ENCODE results near the gene GNA12. TPM values are rescaled to one million over a fixed set of nuclear protein-coding genes. Genes with fewer than 3 reads are reported as not detected.

The GNA12 gene
- total and polyA plus RNA-seq, 9 of the 15 experiments (the other 6 are each of a cell fraction or from before 2014, with no cell fraction given), result 0.65 to 32.7 (median 9.6) TPM

DNA sequence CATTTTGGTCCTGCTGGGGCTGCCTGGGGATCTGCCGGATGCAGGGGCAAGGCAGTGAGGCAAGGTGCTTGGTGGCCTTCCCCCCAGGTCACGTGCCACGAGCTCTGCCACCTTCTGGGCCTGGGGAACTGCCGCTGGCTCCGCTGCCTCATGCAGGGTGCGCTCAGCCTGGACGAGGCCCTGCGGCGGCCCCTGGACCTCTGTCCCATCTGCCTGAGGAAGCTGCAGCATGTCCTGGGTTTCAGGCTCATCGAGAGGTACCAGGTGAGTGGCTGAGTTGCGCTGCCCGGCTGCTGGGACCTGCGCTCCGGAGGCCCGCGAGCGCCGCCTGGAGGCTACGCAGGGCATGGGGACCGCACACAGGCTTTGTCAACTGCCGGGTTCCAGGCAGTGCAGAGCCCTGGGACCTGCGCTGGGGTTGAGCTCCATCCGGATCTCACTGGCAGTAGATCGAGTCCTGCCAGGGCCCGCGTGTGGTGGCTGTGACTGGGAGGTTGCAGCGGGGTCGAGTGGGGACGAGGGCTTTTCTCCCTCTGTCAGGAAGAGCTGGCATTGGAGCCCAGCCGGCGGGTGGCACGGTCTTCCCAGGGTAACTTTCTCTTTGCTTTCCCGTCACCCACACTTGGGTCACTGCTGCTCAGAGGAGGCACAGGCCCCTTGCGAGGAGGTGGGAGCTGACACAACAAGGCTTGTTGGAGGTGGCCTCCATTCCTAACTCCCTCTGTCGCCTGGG lies 134.4 kb downstream of the GNA12 start (continued):
- TF ChIP-seq ZSCAN29 (IDR thresholded peaks at IDR 0.05), result no peak
- TF ChIP-seq, protein P1, sequence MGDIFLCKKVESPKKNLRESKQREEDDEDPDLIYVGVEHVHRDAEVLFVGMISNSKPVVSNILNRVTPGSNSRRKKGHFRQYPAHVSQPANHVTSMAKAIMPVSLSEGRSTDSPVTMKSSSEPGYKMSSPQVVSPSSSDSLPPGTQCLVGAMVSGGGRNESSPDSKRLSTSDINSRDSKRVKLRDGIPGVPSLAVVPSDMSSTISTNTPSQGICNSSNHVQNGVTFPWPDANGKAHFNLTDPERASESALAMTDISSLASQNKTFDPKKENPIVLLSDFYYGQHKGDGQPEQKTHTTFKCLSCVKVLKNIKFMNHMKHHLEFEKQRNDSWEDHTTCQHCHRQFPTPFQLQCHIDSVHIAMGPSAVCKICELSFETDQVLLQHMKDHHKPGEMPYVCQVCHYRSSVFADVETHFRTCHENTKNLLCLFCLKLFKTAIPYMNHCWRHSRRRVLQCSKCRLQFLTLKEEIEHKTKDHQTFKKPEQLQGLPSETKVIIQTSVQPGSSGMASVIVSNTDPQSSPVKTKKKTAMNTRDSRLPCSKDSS (IDR thresholded peaks at IDR 0.05; ENCODE audit: low read depth, partially characterized antibody), result no peak
- no peak for TF ChIP-seq RBM39 (optimal IDR thresholded peaks at IDR 0.05; ENCODE audit: low read depth, low read length)
- TF ChIP-seq BACH1 (tag; IDR thresholded peaks at IDR 0.05), result no peak
- no peak for TF ChIP-seq EHMT2 (IDR thresholded peaks at IDR 0.05)
- TF ChIP-seq ZNF699 (CRISPR knock-in tag; IDR thresholded peaks at IDR 0.05; ENCODE audit: insufficient replicate concordance), result no peak
- no peak for TF ChIP-seq POLR2A (conservative IDR thresholded peaks at IDR 0.05)
- TF ChIP-seq IRF2 (CRISPR knock-in tag; IDR thresholded peaks at IDR 0.05), result no peak
- TF ChIP-seq, protein P2, sequence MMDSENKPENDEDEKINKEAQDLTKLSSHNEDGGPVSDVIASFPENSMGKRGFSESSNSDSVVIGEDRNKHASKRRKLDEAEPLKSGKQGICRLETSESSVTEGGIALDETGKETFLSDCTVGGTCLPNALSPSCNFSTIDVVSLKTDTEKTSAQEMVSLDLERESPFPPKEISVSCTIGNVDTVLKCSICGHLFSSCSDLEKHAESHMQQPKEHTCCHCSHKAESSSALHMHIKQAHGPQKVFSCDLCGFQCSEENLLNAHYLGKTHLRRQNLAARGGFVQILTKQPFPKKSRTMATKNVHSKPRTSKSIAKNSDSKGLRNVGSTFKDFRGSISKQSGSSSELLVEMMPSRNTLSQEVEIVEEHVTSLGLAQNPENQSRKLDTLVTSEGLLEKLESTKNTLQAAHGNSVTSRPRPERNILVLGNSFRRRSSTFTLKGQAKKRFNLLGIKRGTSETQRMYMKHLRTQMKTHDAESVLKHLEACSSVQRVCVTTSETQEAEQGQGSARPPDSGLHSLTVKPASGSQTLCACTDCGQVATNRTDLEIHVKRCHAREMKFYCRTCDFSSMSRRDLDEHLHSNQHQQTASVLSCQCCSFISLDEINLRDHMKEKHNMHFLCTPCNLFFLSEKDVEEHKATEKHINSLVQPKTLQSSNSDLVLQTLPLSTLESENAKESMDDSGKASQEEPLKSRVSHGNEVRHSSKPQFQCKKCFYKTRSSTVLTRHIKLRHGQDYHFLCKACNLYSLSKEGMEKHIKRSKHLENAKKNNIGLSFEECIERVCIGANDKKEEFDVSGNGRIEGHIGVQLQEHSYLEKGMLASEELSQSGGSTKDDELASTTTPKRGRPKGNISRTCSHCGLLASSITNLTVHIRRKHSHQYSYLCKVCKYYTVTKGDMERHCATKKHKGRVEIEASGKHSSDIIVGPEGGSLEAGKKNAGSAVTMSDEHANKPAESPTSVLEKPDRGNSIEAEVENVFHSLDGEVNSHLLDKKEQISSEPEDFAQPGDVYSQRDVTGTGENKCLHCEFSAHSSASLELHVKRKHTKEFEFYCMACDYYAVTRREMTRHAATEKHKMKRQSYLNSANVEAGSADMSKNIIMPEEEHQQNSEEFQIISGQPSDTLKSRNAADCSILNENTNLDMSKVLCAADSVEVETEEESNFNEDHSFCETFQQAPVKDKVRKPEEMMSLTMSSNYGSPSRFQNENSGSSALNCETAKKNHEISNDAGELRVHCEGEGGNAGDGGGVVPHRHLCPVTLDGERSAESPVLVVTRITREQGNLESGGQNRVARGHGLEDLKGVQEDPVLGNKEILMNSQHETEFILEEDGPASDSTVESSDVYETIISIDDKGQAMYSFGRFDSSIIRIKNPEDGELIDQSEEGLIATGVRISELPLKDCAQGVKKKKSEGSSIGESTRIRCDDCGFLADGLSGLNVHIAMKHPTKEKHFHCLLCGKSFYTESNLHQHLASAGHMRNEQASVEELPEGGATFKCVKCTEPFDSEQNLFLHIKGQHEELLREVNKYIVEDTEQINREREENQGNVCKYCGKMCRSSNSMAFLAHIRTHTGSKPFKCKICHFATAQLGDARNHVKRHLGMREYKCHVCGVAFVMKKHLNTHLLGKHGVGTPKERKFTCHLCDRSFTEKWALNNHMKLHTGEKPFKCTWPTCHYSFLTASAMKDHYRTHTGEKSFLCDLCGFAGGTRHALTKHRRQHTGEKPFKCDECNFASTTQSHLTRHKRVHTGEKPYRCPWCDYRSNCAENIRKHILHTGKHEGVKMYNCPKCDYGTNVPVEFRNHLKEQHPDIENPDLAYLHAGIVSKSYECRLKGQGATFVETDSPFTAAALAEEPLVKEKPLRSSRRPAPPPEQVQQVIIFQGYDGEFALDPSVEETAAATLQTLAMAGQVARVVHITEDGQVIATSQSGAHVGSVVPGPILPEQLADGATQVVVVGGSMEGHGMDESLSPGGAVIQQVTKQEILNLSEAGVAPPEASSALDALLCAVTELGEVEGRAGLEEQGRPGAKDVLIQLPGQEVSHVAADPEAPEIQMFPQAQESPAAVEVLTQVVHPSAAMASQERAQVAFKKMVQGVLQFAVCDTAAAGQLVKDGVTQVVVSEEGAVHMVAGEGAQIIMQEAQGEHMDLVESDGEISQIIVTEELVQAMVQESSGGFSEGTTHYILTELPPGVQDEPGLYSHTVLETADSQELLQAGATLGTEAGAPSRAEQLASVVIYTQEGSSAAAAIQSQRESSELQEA (IDR thresholded peaks at IDR 0.05; ENCODE audit: low read depth), result no peak
- TF ChIP-seq RBBP5 (IDR thresholded peaks at IDR 0.05; ENCODE audit: borderline replicate concordance, insufficient read depth, low read length, poor library complexity, severe bottlenecking), result no peak
- TF ChIP-seq, protein P3, sequence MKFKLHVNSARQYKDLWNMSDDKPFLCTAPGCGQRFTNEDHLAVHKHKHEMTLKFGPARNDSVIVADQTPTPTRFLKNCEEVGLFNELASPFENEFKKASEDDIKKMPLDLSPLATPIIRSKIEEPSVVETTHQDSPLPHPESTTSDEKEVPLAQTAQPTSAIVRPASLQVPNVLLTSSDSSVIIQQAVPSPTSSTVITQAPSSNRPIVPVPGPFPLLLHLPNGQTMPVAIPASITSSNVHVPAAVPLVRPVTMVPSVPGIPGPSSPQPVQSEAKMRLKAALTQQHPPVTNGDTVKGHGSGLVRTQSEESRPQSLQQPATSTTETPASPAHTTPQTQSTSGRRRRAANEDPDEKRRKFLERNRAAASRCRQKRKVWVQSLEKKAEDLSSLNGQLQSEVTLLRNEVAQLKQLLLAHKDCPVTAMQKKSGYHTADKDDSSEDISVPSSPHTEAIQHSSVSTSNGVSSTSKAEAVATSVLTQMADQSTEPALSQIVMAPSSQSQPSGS (CRISPR knock-in tag; IDR thresholded peaks at IDR 0.05), result no peak
- no peak for TF ChIP-seq ZNF583 (CRISPR knock-in tag; IDR thresholded peaks at IDR 0.05)
- no peak for TF ChIP-seq BCL6 (CRISPR knock-in tag; IDR thresholded peaks at IDR 0.05)
- no peak for TF ChIP-seq KLF1 (tag; IDR thresholded peaks at IDR 0.05)
- TF ChIP-seq, protein P4, sequence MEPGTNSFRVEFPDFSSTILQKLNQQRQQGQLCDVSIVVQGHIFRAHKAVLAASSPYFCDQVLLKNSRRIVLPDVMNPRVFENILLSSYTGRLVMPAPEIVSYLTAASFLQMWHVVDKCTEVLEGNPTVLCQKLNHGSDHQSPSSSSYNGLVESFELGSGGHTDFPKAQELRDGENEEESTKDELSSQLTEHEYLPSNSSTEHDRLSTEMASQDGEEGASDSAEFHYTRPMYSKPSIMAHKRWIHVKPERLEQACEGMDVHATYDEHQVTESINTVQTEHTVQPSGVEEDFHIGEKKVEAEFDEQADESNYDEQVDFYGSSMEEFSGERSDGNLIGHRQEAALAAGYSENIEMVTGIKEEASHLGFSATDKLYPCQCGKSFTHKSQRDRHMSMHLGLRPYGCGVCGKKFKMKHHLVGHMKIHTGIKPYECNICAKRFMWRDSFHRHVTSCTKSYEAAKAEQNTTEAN (CRISPR knock-in tag; IDR thresholded peaks at IDR 0.05), result no peak
- no peak for TF ChIP-seq ZNF12 (CRISPR knock-in tag; IDR thresholded peaks at IDR 0.05)

Measured in K562 (cell line).